ENCODE results near the gene C20orf141. TPM values are rescaled to one million over a fixed set of nuclear protein-coding genes. Genes with fewer than 3 reads are reported as not detected.
"Not testable (repeated sequence)": the region's sequence is repeated elsewhere in the genome, so short reads cannot be mapped to it uniquely, and the experiment has no call there.

C20orf141 gene
- total RNA-seq, 1 donor from 2014 or later: not detected

DNA sequence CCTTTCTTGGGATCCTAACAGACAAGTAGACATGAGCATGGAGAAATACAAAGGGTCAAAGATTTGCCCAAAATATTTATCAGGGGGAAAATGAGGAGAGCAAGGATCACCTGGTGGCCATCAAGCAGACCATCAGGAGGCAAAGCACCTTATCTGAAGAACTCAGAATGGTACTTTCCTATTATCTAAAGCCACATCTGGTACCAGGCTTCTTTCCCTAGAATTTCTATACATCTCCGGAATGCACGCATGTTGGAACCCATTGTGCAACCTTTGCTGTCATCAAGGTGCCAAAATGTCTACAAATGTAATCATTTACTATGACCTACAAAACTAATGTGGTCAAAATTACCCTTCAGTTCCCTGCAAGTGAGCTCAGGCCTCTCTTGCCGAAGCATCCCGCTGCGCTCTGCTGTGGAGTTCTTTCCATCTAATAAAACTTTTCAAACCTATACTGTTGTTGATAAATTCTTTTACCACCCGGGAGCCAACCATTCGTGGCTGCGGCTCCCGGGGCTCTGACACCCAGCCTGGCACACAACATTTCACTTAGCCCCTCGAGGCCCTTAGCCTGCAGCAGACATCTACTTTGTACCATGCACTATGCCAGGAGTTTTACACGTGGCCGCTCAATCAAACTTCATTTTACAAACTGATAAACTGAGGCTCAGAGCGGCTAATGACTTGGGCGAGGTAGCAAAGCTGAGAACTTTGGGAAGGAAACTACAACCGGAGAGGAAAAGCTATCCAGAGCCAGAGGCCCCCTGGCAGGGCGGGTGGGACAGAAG is 10.6 kb upstream of the C20orf141 start:
- H3K9me3 Mint-ChIP-seq: no peaks in the 10 kb centered on the region
- peaks cover 64% of the 10 kb centered on the region for H3K27me3 Mint-ChIP-seq (ENCODE audit: low read depth)
- DNase-seq (ENCODE audit: low spot score): no peak
- peaks cover 17% of the 10 kb centered on the region for H3K4me1 Mint-ChIP-seq (ENCODE audit: low read depth)
- no peaks in the 10 kb centered on the region for H3K36me3 Mint-ChIP-seq (ENCODE audit: low read depth)
- intact Hi-C loops (cut with micrococcal nuclease): loop anchor here (5.0 kb wide), 1 partner anchor 52 kb away; no protein-coding TSS in a partner anchor
- H3K4me3 Mint-ChIP-seq (ENCODE audit: low read depth): no peak overlapping the region
- no peak overlapping the region for H3K27ac Mint-ChIP-seq

GRCh38 chr20:2804852-2805688 is 9.7 kb upstream of the C20orf141 start:
- Mint-ChIP-seq H3K27ac (no peak overlapping the region), H3K27me3 (ENCODE audit: low read depth) (peaks cover 56% of the 10 kb centered on the region)
- no peak for DNase-seq (ENCODE audit: low spot score)

DNA sequence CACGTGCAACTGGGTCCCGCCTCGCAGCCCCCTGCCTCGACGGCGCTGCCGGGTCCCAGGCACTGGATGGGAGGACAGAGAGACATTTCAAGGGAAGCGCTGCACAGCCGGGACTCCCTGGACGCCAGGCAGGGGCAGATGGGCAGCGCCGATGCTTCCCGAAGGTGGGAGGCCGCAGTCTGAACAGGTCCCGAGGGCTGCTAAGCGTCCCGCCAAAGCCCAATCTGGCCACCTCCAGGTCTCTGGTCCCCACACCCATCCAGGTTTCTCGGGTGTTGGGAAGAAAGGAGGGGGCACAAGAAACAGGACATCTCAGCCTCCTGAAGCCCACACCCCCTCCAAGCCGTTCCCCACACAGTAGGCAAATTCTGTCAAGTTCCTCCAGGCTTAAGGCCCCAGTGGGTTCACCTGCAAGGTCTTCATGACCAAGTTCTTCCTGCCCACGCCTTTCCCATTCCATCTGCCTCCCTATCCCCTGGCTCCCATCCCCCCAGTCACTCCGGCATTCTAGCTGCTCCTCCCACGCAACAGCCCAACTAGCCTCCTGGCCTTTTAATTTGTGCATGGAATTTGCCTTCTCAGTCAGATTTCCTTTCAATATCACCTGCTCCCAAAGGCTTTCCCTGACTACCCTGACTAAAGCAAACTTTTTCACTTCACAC is 9.0 kb upstream of the C20orf141 start:
- H3K4me3 Mint-ChIP-seq (ENCODE audit: low read depth): no peak overlapping the region
- H3K9me3 Mint-ChIP-seq: no peaks in the 10 kb centered on the region
- peaks cover 7% of the 10 kb centered on the region for H3K4me1 Mint-ChIP-seq (ENCODE audit: low read depth)
- intact Hi-C loops (cut with micrococcal nuclease): no loop called here
- no peak for DNase-seq (ENCODE audit: low spot score)
- no peak overlapping the region for H3K27ac Mint-ChIP-seq
- H3K27me3 Mint-ChIP-seq (ENCODE audit: low read depth): peaks cover 58% of the 10 kb centered on the region
- H3K36me3 Mint-ChIP-seq (ENCODE audit: low read depth): no peaks in the 10 kb centered on the region

More at GRCh38 chr20:2804852-2805688, 9.7 kb upstream of the C20orf141 start:
- intact Hi-C loops (cut with micrococcal nuclease): loop anchor here (5.0 kb wide), 1 partner anchor 53 kb away; no protein-coding TSS in a partner anchor
- Mint-ChIP-seq H3K36me3 (ENCODE audit: low read depth) (no peaks in the 10 kb centered on the region), H3K4me1 (ENCODE audit: low read depth) (peaks cover 10% of the 10 kb centered on the region), H3K4me3 (ENCODE audit: low read depth) (no peak overlapping the region), H3K9me3 (no peaks in the 10 kb centered on the region)

GRCh38 chr20:2806351-2806701 is 8.5 kb upstream of the C20orf141 start:
- Mint-ChIP-seq H3K36me3 (ENCODE audit: low read depth) (no peaks in the 10 kb centered on the region), H3K4me3 (ENCODE audit: low read depth) (no peak overlapping the region), H3K9me3 (no peaks in the 10 kb centered on the region), H3K27me3 (ENCODE audit: low read depth) (peaks cover 58% of the 10 kb centered on the region), H3K27ac (no peak overlapping the region), H3K4me1 (ENCODE audit: low read depth) (peaks cover 3% of the 10 kb centered on the region)
- no peak for DNase-seq (ENCODE audit: low spot score)
- intact Hi-C loops (cut with micrococcal nuclease): no loop called here

- intact Hi-C loops (cut with micrococcal nuclease): no loop called here
- no peak overlapping the region for H3K4me3 Mint-ChIP-seq (ENCODE audit: low read depth)
- no peak for DNase-seq (ENCODE audit: low spot score)
- H3K9me3 Mint-ChIP-seq: peaks cover 2% of the 10 kb centered on the region
- H3K27me3 Mint-ChIP-seq (ENCODE audit: low read depth): peaks cover 61% of the 10 kb centered on the region
- H3K36me3 Mint-ChIP-seq (ENCODE audit: low read depth): no peaks in the 10 kb centered on the region
- H3K4me1 Mint-ChIP-seq (ENCODE audit: low read depth): no peaks in the 10 kb centered on the region
- no peak overlapping the region for H3K27ac Mint-ChIP-seq
These were observed 7.8 kb upstream of the C20orf141 start for GRCh38 chr20:2807019-2807418.

DNA sequence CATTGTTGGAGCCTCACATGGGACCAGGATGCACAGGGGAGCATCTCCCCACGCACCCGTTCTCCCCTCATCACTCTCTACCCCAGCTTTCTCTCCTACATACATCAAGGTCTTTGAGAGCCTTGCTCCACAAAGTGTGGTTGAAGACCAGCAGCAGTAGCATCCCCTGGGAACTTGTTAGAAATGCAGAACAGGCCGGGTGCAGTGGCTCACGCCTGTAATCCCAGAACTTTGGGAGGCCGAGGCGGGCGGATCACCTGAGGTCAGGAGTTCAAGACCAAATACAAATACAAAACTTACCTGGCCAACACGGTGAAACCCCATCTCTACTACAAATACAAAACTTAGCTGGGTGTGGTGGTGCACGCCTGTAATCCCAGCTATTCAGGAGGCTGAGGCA is 6.9 kb upstream of the C20orf141 start:
- H3K4me1 Mint-ChIP-seq (ENCODE audit: low read depth); H3K9me3 Mint-ChIP-seq; H3K27ac Mint-ChIP-seq; H3K4me3 Mint-ChIP-seq (ENCODE audit: low read depth); intact Hi-C loops (cut with micrococcal nuclease); H3K36me3 Mint-ChIP-seq (ENCODE audit: low read depth); DNase-seq (ENCODE audit: low spot score): not testable (repeated sequence)
- peaks cover 61% of the 10 kb centered on the region for H3K27me3 Mint-ChIP-seq (ENCODE audit: low read depth)

GRCh38 chr20:2809690-2810089 is 5.1 kb upstream of the C20orf141 start:
- H3K4me1 Mint-ChIP-seq (ENCODE audit: low read depth): no peaks in the 10 kb centered on the region
- no peak for DNase-seq (ENCODE audit: low spot score)
- intact Hi-C loops (cut with micrococcal nuclease): no loop called here
- peaks cover 13% of the 10 kb centered on the region for H3K9me3 Mint-ChIP-seq
- H3K4me3 Mint-ChIP-seq (ENCODE audit: low read depth): no peak overlapping the region
- peaks cover 65% of the 10 kb centered on the region for H3K27me3 Mint-ChIP-seq (ENCODE audit: low read depth)
- no peaks in the 10 kb centered on the region for H3K36me3 Mint-ChIP-seq (ENCODE audit: low read depth)
- H3K27ac Mint-ChIP-seq: no peak overlapping the region

DNA sequence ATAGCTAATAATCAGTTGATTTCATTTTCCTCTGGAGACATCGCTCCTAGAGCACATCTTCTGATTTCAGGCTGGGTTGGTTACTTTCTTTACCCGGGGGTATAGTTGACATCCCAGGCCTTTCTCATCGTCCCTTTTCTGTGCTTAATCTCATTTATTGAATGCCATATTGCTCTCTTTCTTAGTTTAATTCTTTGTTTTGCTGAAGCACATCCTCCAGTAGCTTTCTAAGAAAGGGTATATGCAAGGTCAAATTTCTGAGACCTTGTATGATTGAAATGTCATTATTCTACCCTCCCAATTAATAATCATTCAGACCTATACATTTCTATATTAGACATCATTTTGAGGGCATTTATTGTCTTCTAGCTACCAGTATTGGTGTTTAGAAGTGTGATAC is 2.6 kb upstream of the C20orf141 start:
- intact Hi-C loops (cut with micrococcal nuclease): no loop called here
- H3K36me3 Mint-ChIP-seq (ENCODE audit: low read depth): no peaks in the 10 kb centered on the region
- no peak overlapping the region for H3K27ac Mint-ChIP-seq
- peaks cover 13% of the 10 kb centered on the region for H3K9me3 Mint-ChIP-seq
- H3K4me1 Mint-ChIP-seq (ENCODE audit: low read depth): no peaks in the 10 kb centered on the region
- H3K27me3 Mint-ChIP-seq (ENCODE audit: low read depth): peaks cover 51% of the 10 kb centered on the region
- no peak overlapping the region for H3K4me3 Mint-ChIP-seq (ENCODE audit: low read depth)
- DNase-seq (ENCODE audit: low spot score): no peak

GRCh38 chr20:2814076-2814475 is 711 bp upstream of the C20orf141 start:
- Mint-ChIP-seq H3K4me3 (ENCODE audit: low read depth) (no peak overlapping the region), H3K27ac (no peak overlapping the region), H3K4me1 (ENCODE audit: low read depth) (peaks cover 2% of the 10 kb centered on the region), H3K27me3 (ENCODE audit: low read depth) (peaks cover 57% of the 10 kb centered on the region), H3K36me3 (ENCODE audit: low read depth) (no peaks in the 10 kb centered on the region), H3K9me3 (peaks cover 13% of the 10 kb centered on the region)
- intact Hi-C loops (cut with micrococcal nuclease): no loop called here
- no peak for DNase-seq (ENCODE audit: low spot score)

- intact Hi-C loops (cut with micrococcal nuclease): no loop called here
- Mint-ChIP-seq H3K36me3 (ENCODE audit: low read depth) (no peaks in the 10 kb centered on the region), H3K4me3 (ENCODE audit: low read depth) (no peak overlapping the region), H3K9me3 (peaks cover 13% of the 10 kb centered on the region), H3K4me1 (ENCODE audit: low read depth) (peaks cover 2% of the 10 kb centered on the region), H3K27ac (no peak overlapping the region), H3K27me3 (ENCODE audit: low read depth) (peaks cover 62% of the 10 kb centered on the region)
- DNase-seq (ENCODE audit: low spot score): no peak
These were observed 584 bp downstream of the C20orf141 start for GRCh38 chr20:2815242-2815900.

- intact Hi-C loops (cut with micrococcal nuclease): no loop called here
- Mint-ChIP-seq H3K4me3 (ENCODE audit: low read depth) (no peak within 1 kb of the TSS), H3K27me3 (ENCODE audit: low read depth) (peaks cover 60% of the 10 kb centered on the region), H3K4me1 (ENCODE audit: low read depth) (peaks cover 2% of the 10 kb centered on the region), H3K27ac (no peak within 1 kb of the TSS), H3K9me3 (peaks cover 13% of the 10 kb centered on the region), H3K36me3 (ENCODE audit: low read depth) (no peaks in the 10 kb centered on the region)
- DNase-seq (ENCODE audit: low spot score): no peak
These were observed 1.3 kb downstream of the C20orf141 start, which contains the start of gene TMEM239 for GRCh38 chr20:2816030-2816582. TSS of gene TMEM239 (plus strand) at chr20:2816364. CDS start at chr20:2816555, 191 bp downstream.
